Endothelial cell of umbilical vein (primary cell): ENCODE data around the gene ULK4.

Source experiments
- EZH2 ChIP-seq: IDR thresholded peaks from 2 replicates; pipeline ENCODE4 v1.6.1; 2012; ENCODE audit warnings: borderline replicate concordance, low read depth, mild to moderate bottlenecking, moderate library complexity, low read length, inconsistent platforms; ENCODE audit not compliant: severe bottlenecking
- JUN ChIP-seq: IDR thresholded peaks from 2 replicates; pipeline ENCODE4 v1.6.1; 2011; ENCODE audit warnings: borderline replicate concordance, low read depth; ENCODE audit not compliant: insufficient read length, insufficient read depth
- POLR2A ChIP-seq: IDR thresholded peaks from 2 replicates; pipeline ENCODE4 v1.6.1; 2012; ENCODE audit warnings: low read depth, mild to moderate bottlenecking, control low read depth, low read length

DNA sequence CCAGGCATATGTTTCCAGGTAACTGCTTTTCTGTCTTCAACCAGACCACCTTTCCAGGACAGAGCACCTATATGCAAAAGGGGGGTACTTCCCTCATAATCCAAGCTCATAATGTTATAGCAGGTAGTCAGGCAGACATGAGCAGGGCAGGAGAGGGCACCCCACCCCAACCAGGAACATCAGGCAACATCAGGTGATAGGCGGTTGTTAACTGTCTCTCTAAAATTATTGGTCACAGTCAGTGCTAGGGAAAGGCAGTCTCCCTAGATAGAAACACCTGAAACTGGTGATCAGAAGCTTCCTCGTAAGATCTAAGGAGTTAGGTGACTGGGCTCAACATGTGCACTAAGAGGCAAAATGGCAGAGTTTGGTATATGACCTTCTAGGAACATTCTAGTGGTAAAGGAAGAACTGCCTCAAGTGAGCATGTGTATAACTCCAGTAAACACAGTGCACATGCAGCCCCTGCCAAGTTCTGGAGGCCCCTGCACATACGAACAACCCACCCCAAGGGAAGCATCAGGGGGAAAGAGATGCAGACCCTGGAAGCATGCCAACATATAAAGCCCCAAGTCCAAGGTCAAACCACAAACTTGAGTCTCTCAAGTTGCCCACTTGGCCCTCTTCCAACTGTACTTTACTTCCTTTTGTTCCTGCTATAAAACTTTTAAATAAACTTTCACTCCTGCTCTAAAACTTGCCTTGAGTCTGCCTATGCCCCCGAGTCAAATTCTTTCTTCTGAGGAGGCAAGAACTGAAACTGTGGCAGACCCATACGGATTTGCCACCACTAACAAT, 270.9 kb downstream of the ULK4 start:
- TF ChIP-seq EZH2 (no peak), JUN (no peak), POLR2A (no peak)
